HG03460 (cell line): ENCODE data around the gene MPEG1.

Experiments
- ATAC-seq: cut with Tn5 transposase; IDR thresholded peaks from one replicate; pipeline ENCODE4 v1.9.1; 2021; ENCODE audit not compliant: unreplicated experiment

The MPEG1 gene

GRCh38 chr11:59172345-59173079 lies 40.2 kb downstream of the MPEG1 start:
- ATAC-seq = peak; percentile 29

GRCh38 chr11:59171508-59172322 lies 41.0 kb downstream of the MPEG1 start, which contains the start of gene DTX4:
Gene DTX4, plus strand, starts transcription at chr11:59172132. Its CDS starts 464 bp downstream, at chr11:59172596.
- ATAC-seq = peak; percentile 74

- no peak for ATAC-seq
Measured at GRCh38 chr11:59164028-59164427, 48.7 kb downstream of the MPEG1 start.
